Subcutaneous preadipocyte (primary cell): ENCODE data around the gene BTNL9. TPM values are rescaled to one million over a fixed set of nuclear protein-coding genes. Genes with fewer than 3 reads are reported as not detected.

Experiments
- small RNA-seq: library from RNA; depleted of rRNA; stranded (forward); fragments of <200 nt; gene quantifications from one replicate; pipeline ENCODE3, GENCODE V24; 2012
- total RNA-seq: library from RNA; depleted of rRNA; stranded (reverse); fragments of >200 nt; gene quantifications from 2 replicates; pipeline ENCODE4 v1.2.3, GENCODE V29; 2012

The BTNL9 gene
- 0.37 TPM in 1 of 2 replicates, not detected in the other for total RNA-seq

GRCh38 chr5:181039931-181040630 is at the start of gene BTNL9:
TSS of gene BTNL9 (plus strand) at chr5:181040266. CDS start at chr5:181045490, 5,224 bp downstream.

Small RNA genes lying within 50 kb of the gene (small RNA-seq; reads per million reads assigned to genes)
- gene MIR8089 = not detected
- not detected for gene RNU6-1036P

Other genes with a start within 250 kb of the BTNL9 start
- 78.3 and 82.9 TPM in 2 replicates for gene MGAT1, start 237.5 kb upstream of the BTNL9 start, total RNA-seq
- gene ZFP62, start 179.0 kb upstream of the BTNL9 start, total RNA-seq = 12.5 and 15.6 TPM in 2 replicates
- not detected in 2 replicates for gene BTNL8, start 141.1 kb upstream of the BTNL9 start, total RNA-seq
- not detected in 2 replicates for gene BTNL3, start 51.4 kb upstream of the BTNL9 start, total RNA-seq
- gene OR2V1, start 90.9 kb downstream of the BTNL9 start, total RNA-seq = not detected in 2 replicates
- not detected in 2 replicates for gene OR2V2, start 107.3 kb downstream of the BTNL9 start, total RNA-seq
- 10.3 and 13.5 TPM in 2 replicates for gene TRIM7, start 164.9 kb downstream of the BTNL9 start, total RNA-seq
- gene TRIM41, start 183.0 kb downstream of the BTNL9 start, total RNA-seq = 9.9 and 14.5 TPM in 2 replicates
- gene RACK1, start 203.6 kb downstream of the BTNL9 start, total RNA-seq = 4,244 and 5,733 TPM in 2 replicates
- 8.8 and 12.9 TPM in 2 replicates for gene TRIM52, start 220.9 kb downstream of the BTNL9 start, total RNA-seq